A673 (cell line): ENCODE data around the gene KRT82. TPM values are rescaled to one million over a fixed set of nuclear protein-coding genes. Genes with fewer than 3 reads are reported as not detected.

Experiments
- BruUV-seq: library from RNA; stranded (reverse); fragments of 400-500 nt; replicated peaks from 2 replicates; lab custom pipeline; 2021; lab: Mats Ljungman, UMichigan
- CTCF ChIA-PET: fragments of 300-600 bp; sonication (Branson Sonifier 250); formaldehyde crosslinking; loops from one replicate; lab custom pipeline; 2022; ENCODE audit warnings: antibody characterized with exemption; lab: Charles Lee
- POLR2A ChIA-PET: fragments of 300-600 bp; sonication (Branson Sonifier 250); formaldehyde crosslinking; loops from one replicate; lab custom pipeline; 2022; ENCODE audit warnings: antibody characterized with exemption; ENCODE audit not compliant: low non-redundant PET; lab: Charles Lee
- DNase-seq: peaks from one replicate; pipeline ENCODE4 v3.0.0-alpha.2; 2015; ENCODE audit warnings: low spot score
- H3K27ac ChIP-seq: fragments of 200-600 bp; sonication (generic); 2 replicates; pipeline ENCODE4 v1.5.1; 2016; ENCODE audit warnings: mixed run types, low read depth, mild to moderate bottlenecking, mixed read lengths, antibody characterized with exemption, low read length; ENCODE audit not compliant: poor library complexity, severe bottlenecking
- H3K27me3 ChIP-seq: fragments of 200-600 bp; sonication (generic); replicated peaks from 2 replicates; pipeline ENCODE4 v1.6.1; 2017; ENCODE audit warnings: mixed run types, low read depth, mild to moderate bottlenecking, mixed read lengths, antibody characterized with exemption, low read length; ENCODE audit not compliant: insufficient read depth, poor library complexity
- H3K36me3 ChIP-seq: fragments of 200-600 bp; sonication (generic); 2 replicates; pipeline ENCODE4 v1.6.1; 2016; ENCODE audit warnings: mixed run types, mild to moderate bottlenecking, mixed read lengths, antibody characterized with exemption, low read length; ENCODE audit not compliant: insufficient read depth, poor library complexity, severe bottlenecking
- H3K4me1 ChIP-seq: fragments of 200-600 bp; sonication (generic); 2 replicates; pipeline ENCODE4 v1.6.1; 2017; ENCODE audit warnings: mixed run types, mild to moderate bottlenecking, mixed read lengths, antibody characterized with exemption, low read length; ENCODE audit not compliant: insufficient read depth, poor library complexity, severe bottlenecking
- H3K4me3 ChIP-seq: fragments of 200-600 bp; sonication (generic); 2 replicates; pipeline ENCODE4 v1.5.1; 2016; ENCODE audit warnings: low read depth, mixed run types, mild to moderate bottlenecking, mixed read lengths, low read length; ENCODE audit not compliant: poor library complexity, severe bottlenecking
- H3K9me3 ChIP-seq: fragments of 200-600 bp; sonication (generic); 2 replicates; pipeline ENCODE4 v1.6.1; 2016; ENCODE audit warnings: mixed run types, low read depth, mild to moderate bottlenecking, mixed read lengths, antibody characterized with exemption, low read length; ENCODE audit not compliant: poor library complexity, severe bottlenecking
- CTCF ChIP-seq: fragments of 300-800, 200-600 bp; sonication (generic); conservative IDR thresholded peaks from 2 replicates; pipeline ENCODE4 v1.5.1; 2017; ENCODE audit warnings: low read depth, mild to moderate bottlenecking, antibody characterized with exemption, low read length, moderate library complexity, mixed read lengths
- EZH2 ChIP-seq: fragments of 200-600 bp; sonication (generic); IDR thresholded peaks from 2 replicates; pipeline ENCODE4 v1.6.1; 2017; ENCODE audit warnings: borderline replicate concordance, low read depth, mild to moderate bottlenecking, mixed read lengths, antibody characterized with exemption, low read length; ENCODE audit not compliant: poor library complexity, severe bottlenecking
- intact Hi-C: fragments of 100-400 bp; cut with micrococcal nuclease; formaldehyde crosslinking; loops from one replicate; pipeline ENCODE4 v1.10.0; 2022; ENCODE audit not compliant: unreplicated experiment
- total RNA-seq: library from RNA; stranded (reverse); gene quantifications from 2 replicates; pipeline ENCODE4 v1.2.3, GENCODE V29; 2021

Gene KRT82
- total RNA-seq, 1 experiment from 2014 or later = not detected

GRCh38 chr12:52370926-52371608 is 35.1 kb downstream of the KRT82 start:
- no peak for DNase-seq
- POLR2A ChIA-PET = no interaction called here

DNA sequence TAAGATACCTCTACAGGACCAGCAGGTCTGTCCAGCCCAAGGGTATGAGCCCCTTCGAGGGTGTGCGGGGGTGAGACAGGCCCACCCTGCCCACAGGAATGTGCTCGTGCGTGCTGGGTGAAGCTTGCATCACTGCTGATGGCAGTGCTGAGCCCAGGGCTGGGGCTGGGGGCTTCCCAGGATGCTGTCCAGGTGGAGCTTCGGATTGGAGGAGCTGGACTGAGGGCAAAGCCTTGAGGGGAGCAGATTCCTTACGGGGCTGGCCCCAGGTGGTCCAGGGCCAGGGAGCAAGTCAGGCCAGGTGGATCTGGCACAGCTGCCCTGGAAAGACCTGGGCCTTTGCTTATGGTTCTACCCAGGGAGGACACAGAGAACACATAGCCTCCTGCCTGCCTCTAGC is 36.3 kb downstream of the KRT82 start:
- ChIA-PET POLR2A (no interaction called here), CTCF (interaction anchor here (0.6 kb wide), 1 partner anchor 608 kb away, joined by 4 read pairs; no protein-coding TSS in a partner anchor)
- intact Hi-C loops = loop anchor here (5.0 kb wide), 2 partner anchors 502 to 612 kb away; no protein-coding TSS in a partner anchor
- DNase-seq = no peak
- Histone ChIP-seq H3K27ac (no peak overlapping the region), H3K36me3 (no peaks in the 10 kb centered on the region), H3K4me1 (no peaks in the 10 kb centered on the region), H3K4me3 (no peak overlapping the region), H3K9me3 (no peaks in the 10 kb centered on the region), H3K27me3 (no peaks in the 10 kb centered on the region)
- TF ChIP-seq CTCF (no peak), EZH2 (no peak)
- BruUV-seq = no TSS peak

More at GRCh38 chr12:52370926-52371608, 35.1 kb downstream of the KRT82 start:
- intact Hi-C loops = loop anchor here (5.0 kb wide), 2 partner anchors 501 to 611 kb away; no protein-coding TSS in a partner anchor
- no peaks in the 10 kb centered on the region for H3K9me3 ChIP-seq
- H3K4me1 ChIP-seq = no peaks in the 10 kb centered on the region
- no peaks in the 10 kb centered on the region for H3K27me3 ChIP-seq
- CTCF ChIA-PET = interaction anchor here (1.1 kb wide), 1 partner anchor 223 kb away, joined by 3 read pairs; no protein-coding TSS in a partner anchor
- no peak overlapping the region for H3K4me3 ChIP-seq
- BruUV-seq = no TSS peak
- no peak overlapping the region for H3K27ac ChIP-seq
- no peaks in the 10 kb centered on the region for H3K36me3 ChIP-seq
- TF ChIP-seq CTCF (no peak), EZH2 (no peak)

GRCh38 chr12:52369211-52369610 is 36.9 kb downstream of the KRT82 start:
- Histone ChIP-seq H3K36me3 (no peaks in the 10 kb centered on the region), H3K27ac (no peak overlapping the region), H3K9me3 (no peaks in the 10 kb centered on the region), H3K4me1 (no peaks in the 10 kb centered on the region), H3K27me3 (no peaks in the 10 kb centered on the region), H3K4me3 (no peak overlapping the region)
- POLR2A ChIA-PET = no interaction called here
- intact Hi-C loops = no loop called here
- no peak for DNase-seq
- no TSS peak for BruUV-seq
- TF ChIP-seq CTCF (no peak), EZH2 (no peak)
- CTCF ChIA-PET = interaction anchor here (1.3 kb wide), 1 partner anchor 510 kb away, joined by 4 read pairs; no protein-coding TSS in a partner anchor
